Stimulated activated naive CD8-positive, alpha-beta T cell treated with anti-CD3 and anti-CD28 coated beads, Interleukin-15, Interleukin-2, amounts not matched to agents 100 U/mL and 50 U/mL, for 24 hours (primary cell): ENCODE measurements around the gene IBTK.
"Not testable (repeated sequence)": the region's sequence is repeated elsewhere in the genome, so short reads cannot be mapped to it uniquely, and the experiment has no call there.

Experiments
- ATAC-seq: fragments of 150-1000 bp; cut with Tn5 transposase; one replicate; pipeline ENCODE4 v1.10.0; 2021
- DNase-seq: peaks from one replicate; pipeline ENCODE4 v3.0.0; 2021

IBTK gene

DNA sequence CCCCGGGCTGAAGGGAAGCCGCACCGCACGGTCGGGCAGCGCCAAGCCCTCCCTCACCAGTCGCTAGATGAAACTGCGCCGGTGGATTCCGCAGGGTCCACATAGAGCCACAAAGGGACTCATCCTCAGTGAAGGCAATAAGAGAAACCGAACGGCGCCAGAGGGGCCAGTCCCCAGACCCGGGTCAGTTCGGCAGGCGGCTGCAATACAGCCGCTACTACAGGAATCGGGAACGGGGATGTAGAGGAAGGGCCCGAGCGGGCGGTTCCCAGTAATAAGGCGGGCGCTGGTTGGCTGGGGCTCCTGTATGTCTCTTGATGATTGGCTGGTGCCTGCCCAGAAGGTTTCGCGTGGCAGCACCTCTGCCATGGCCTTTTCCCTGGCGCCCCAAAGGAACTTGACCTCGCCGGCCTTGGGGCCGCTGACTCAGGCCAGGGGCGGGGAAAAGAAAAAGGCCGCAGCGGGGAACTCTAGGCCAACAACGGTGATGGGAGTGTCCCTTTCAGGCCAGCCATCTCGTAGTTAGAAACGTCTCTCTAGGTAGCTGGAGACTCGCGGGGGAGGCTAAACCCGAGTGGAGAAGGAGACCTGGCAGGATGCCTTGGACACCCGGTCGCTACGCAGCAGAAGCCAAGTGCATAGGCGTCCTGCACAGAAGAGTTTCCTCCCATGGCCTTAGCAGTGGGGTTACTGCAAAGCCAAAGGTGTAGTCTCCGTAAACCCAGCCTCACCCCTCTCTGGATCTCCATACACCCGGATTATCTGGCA is at the start of gene IBTK:
IBTK (minus strand) TSS at position 240 of the 768 bp plus-strand sequence. CDS start 7,258 bp downstream, outside the sequence.
- DNase-seq (peak; percentile 90), ATAC-seq (peak; percentile 98)

DNA sequence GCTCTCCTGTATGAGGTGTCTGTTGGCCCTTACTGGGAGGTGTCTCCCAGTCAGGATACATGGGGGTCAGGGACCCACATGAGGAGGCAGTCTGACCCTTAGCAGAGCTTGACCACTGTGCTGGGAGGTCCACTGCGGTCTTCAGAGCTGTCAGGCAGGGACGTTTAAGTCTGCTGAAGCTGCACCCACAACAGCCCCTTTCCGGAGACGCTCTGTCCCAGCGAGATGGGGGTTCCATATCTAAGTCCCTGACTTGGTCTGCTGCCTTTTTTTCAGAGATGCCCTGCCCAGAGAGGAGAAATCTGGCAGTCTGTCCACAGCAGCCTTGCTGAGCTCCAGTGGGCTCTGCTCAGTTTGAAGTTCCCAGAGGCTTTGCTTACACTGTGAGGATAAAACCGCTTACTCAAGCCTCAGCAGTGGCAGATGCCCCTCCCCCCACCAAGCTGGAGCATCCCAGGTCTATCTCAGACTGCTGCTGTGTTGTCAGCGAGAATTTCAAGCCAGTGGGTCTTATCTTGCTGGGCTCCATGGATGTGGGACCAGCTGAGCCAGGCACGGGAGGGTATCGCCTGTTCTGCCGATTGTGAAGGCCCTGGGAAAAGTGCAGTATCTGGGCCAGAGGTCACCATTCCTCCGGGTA is 36.3 kb upstream of the IBTK start:
- no peak for ATAC-seq
- no peak for DNase-seq

DNA sequence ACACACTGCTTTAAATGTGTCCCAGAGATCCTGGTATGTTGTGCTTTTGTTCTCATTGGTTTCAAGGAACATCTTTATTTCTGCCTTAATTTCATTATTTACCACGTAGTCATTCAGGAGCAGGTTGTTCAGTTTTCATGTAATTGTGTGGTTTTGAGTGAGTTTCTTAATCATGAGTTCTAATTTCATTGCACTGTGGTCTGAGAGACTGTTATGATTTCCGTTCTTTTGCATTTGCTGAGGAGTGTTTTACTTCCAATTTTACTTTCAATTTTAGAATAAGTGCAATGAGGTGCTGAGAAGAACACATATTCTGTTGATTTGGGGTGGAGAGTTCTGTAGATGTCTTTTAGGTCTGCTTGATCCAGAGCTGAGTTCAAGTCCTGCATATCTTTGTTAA is 34.0 kb upstream of the IBTK start:
- ATAC-seq, result not testable (repeated sequence)

GRCh38 chr6:82277686-82278085 is 30.1 kb upstream of the IBTK start:
- no peak for ATAC-seq
- DNase-seq, result no peak

More for the DNA sequence above, 34.0 kb upstream of the IBTK start:
- not testable (repeated sequence) for DNase-seq

DNA sequence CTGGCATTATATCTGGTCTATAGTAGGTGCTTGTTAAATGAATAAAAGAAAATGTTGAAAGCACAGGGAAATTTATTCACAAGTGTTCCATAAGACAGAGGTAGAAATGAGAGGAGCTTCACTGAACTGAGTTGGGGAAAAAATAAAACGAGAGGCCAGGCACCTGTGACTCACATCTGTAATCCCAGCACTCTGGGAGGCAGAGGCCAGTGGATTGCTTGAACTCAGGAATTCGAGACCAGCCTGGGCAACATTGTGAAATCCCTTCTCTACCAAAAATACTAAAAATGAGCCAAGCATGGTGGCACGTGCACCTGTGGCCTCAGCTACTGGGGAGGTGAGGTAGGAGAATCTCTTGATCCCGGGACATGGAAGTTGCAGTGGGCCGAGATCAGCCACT is 28.1 kb upstream of the IBTK start:
- no peak for ATAC-seq

GRCh38 chr6:82273295-82273694 is 25.8 kb upstream of the IBTK start:
- ATAC-seq (no peak), DNase-seq (no peak)

More for the DNA sequence above, 28.1 kb upstream of the IBTK start:
- DNase-seq, result no peak

DNA sequence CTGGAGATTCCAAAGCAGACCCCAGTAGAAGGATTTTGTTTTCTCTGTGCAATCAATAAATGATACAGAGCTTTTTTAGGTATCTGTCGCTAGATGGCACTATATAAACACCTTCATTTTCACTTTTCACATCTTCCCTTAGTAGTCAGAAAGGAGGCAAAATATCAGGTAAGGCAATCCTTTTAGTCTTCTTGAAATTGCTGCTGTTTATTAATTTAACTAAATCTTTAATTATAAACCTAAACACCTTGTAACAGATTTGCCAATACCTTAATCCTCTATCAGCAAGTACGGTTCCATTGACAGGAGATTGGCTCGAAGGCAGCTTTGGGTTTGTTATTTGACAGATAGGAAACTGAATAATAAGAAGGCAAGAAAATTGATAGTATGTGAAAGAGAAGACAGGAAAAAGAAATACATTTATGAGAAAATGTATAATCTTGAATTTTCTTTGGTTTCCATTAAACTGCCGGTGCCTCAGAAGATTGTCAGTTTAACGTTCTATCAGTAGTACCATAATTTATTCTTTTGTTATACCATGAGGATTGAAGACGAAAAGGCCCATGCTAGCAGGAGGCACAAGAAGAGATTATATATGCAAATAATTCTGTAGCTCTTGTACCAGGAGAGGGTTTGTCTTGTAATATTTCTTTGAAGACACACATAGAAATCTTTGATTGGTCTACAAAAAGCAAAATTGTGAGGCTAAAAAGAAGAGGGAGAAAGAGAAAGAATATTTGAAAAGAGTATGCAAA is 23.5 kb upstream of the IBTK start:
- DNase-seq (no peak), ATAC-seq (no peak)

GRCh38 chr6:82268301-82268846 is 20.8 kb upstream of the IBTK start:
- no peak for DNase-seq
- ATAC-seq, result no peak

GRCh38 chr6:82264824-82265223 is 17.3 kb upstream of the IBTK start:
- DNase-seq (no peak), ATAC-seq (no peak)

DNA sequence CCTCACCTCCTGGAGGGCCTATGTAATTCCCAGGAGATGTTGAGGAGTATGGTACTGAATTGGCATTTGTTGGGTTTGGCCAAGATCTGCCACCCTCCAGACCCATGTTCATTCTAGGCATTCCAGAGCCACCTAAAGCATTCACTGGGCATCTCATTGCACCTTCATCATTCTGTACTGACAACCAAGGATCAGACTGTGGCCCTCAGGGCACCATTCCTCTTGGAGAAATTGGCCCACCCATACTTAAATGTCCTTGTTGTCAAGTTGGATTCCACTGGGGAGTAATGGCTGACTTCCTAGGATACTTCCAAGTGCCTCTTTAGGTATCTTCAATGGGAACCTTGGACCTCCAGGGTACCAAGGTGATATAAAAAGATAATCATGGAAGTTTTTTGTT is 16.8 kb upstream of the IBTK start:
- ATAC-seq (no peak), DNase-seq (no peak)

- no peak for DNase-seq
- no peak for ATAC-seq
These were observed 16.4 kb upstream of the IBTK start for GRCh38 chr6:82263916-82264315.

DNA sequence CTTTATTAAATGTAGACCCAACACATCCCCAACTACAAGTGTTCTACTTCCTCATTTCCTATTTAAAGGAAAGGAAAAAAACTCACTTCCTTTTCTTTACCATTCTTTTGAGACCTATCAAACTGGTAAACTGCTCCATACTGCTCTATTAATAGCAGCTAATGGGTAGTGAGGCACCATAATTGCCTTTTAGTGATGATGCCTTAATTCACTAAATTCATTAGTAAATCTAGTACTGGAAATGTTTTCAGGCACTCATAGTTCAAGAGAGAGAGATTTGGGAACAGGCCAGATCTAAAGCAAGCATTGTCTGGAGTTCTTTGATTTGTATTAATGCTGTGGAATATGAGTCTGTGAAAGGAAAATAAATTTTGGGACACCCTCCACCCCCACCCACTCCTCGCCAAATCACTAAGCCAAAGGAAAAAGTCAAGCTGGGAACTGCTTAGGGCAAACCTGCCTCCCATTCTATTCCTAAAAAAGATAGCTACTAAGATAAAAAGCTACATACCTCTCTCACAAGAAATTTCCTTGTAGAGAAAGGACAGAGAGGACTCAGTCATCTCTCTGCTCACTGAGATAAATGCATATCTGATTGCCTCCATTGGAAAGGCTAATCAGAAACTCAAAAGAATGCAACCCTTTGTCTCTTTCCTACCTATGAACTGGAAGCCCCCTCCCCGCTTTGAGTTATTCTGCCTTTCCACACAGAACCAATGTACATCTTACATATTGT is 13.6 kb upstream of the IBTK start:
- DNase-seq (no peak), ATAC-seq (no peak)

DNA sequence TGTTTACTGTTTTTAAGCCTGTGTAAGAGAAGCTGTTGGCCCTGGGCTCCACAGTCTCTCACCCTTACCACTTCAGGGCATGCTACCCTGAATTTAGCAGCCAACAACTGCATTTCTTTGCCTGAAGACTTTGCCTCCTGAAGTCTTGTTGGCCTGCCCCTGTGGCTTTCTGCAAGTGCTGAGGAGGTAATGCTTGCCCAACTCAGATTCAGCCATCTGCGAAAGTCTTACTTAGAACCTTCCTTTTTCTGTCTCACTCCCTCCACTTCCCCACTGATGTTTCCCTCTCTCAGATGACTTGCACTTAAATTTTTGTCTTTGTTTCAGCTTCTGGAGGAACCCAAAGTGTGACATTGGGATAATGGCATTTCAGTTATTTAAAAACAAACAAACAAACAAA is 11.8 kb upstream of the IBTK start:
- ATAC-seq (no peak), DNase-seq (no peak)

GRCh38 chr6:82257088-82257774 is 9.7 kb upstream of the IBTK start:
- DNase-seq (no peak), ATAC-seq (no peak)

- DNase-seq, ATAC-seq: not testable (repeated sequence)
These were observed 7.2 kb upstream of the IBTK start for GRCh38 chr6:82254722-82255121.

- DNase-seq (no peak), ATAC-seq (no peak)
These were observed 4.4 kb upstream of the IBTK start for GRCh38 chr6:82251942-82252341.

- DNase-seq (no peak), ATAC-seq (no peak)
These were observed 2.1 kb upstream of the IBTK start for GRCh38 chr6:82249381-82250253.

- DNase-seq (no peak), ATAC-seq (no peak)
These were observed 760 bp upstream of the IBTK start for GRCh38 chr6:82248273-82248735.

DNA sequence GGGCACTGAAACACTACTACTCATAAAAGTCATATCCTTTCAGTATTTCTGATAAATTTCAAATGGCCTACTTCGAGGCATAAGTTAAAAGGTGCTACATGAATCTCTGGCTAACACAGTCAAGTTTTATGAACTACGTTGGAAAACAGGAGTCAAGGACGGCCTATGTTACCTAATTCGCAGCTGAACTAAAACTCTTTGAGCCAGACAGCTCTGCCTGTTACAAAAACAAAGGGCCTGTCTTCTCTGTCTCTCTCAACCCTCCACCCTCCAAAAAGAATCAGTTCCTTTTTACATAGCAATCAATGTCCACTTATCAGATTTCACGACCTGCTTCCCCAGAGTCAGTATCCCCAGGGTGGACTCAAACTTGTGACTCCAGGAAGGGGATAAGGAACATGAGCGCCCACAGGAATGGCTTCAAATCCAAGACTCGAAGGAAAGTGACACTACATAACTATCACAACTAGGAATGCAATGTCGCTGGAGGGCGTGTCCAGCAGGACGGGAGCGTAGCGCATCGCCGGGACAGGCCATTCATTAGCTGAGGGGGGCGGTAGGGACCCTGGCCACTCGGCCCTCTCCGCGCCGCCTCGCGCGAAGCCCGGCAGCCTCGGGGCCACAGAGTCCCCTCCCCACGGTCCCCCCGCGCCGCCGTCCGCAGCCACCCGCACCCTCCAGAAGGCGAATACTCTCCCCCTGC is 591 bp downstream of the IBTK start:
- DNase-seq, result no peak
- ATAC-seq, result peak; percentile 24

GRCh38 chr6:82246370-82246769 is 1.2 kb downstream of the IBTK start:
- ATAC-seq, result no peak
- DNase-seq, result no peak
